HG03039 (cell line): ENCODE data around the gene C10orf53.
"Not testable (repeated sequence)": the region's sequence is repeated elsewhere in the genome, so short reads cannot be mapped to it uniquely, and the experiment has no call there.

Experiments used
- ATAC-seq: cut with Tn5 transposase; IDR thresholded peaks from one replicate; pipeline ENCODE4 v1.9.1; 2021; ENCODE audit warnings: mild to moderate bottlenecking, moderate library complexity; ENCODE audit not compliant: unreplicated experiment

The C10orf53 gene

GRCh38 chr10:49652421-49653272, 26.8 kb upstream of the C10orf53 start:
- ATAC-seq: no peak

- no peak for ATAC-seq
These were observed 26.1 kb upstream of the C10orf53 start for GRCh38 chr10:49653273-49653929.

GRCh38 chr10:49654036-49654693, 25.3 kb upstream of the C10orf53 start:
- no peak for ATAC-seq

GRCh38 chr10:49655099-49655498, 24.4 kb upstream of the C10orf53 start:
- no peak for ATAC-seq

GRCh38 chr10:49656845-49657493, 22.5 kb upstream of the C10orf53 start:
- ATAC-seq: no peak

GRCh38 chr10:49657606-49658005, 21.8 kb upstream of the C10orf53 start:
- ATAC-seq: no peak

- ATAC-seq: no peak
These were observed 18.2 kb upstream of the C10orf53 start for GRCh38 chr10:49661140-49661856.

GRCh38 chr10:49662169-49662830, 17.2 kb upstream of the C10orf53 start:
- ATAC-seq: no peak

GRCh38 chr10:49663596-49663995, 15.9 kb upstream of the C10orf53 start:
- ATAC-seq: no peak

- no peak for ATAC-seq
These were observed 15.2 kb upstream of the C10orf53 start for GRCh38 chr10:49664006-49664841.

GRCh38 chr10:49664842-49665355, 14.6 kb upstream of the C10orf53 start:
- ATAC-seq: no peak

GRCh38 chr10:49666054-49666615, 13.3 kb upstream of the C10orf53 start:
- ATAC-seq: no peak

- no peak for ATAC-seq
These were observed 12.8 kb upstream of the C10orf53 start for GRCh38 chr10:49666685-49667084.

GRCh38 chr10:49667991-49668390, 11.5 kb upstream of the C10orf53 start:
- ATAC-seq: no peak

GRCh38 chr10:49668684-49669083, 10.8 kb upstream of the C10orf53 start:
- ATAC-seq: no peak

- ATAC-seq: no peak
These were observed 498 bp upstream of the C10orf53 start for GRCh38 chr10:49678827-49679479.

- ATAC-seq: not testable (repeated sequence)
These were observed 3.0 kb downstream of the C10orf53 start for GRCh38 chr10:49682449-49682848.

- no peak for ATAC-seq
These were observed 3.4 kb downstream of the C10orf53 start for GRCh38 chr10:49682879-49683278.
